Natural killer cell treated with Interleukin-12 subunit alpha and Interleukin-12 subunit beta and Interleukin-15 and Interleukin-18, amount 100 ng/mL, for 72 hours (primary cell): ENCODE measurements around the gene DNAH5. TPM values are rescaled to one million over a fixed set of nuclear protein-coding genes. Genes with fewer than 3 reads are reported as not detected.

Source experiments
- ATAC-seq, 2 donors: fragments of 150-1000 bp; cut with Tn5 transposase in 1 of 2; sonication (Bioruptor Pico), chemical (Tn5 transposase) in 1 of 2; 2 replicates each; pipeline ENCODE4 v1.10.0; 2021
- DNase-seq: peaks from one replicate; pipeline ENCODE4 v3.0.0; 2022; ENCODE audit warnings: low spot score
- H3K27ac Mint-ChIP-seq, 2 donors: 1 replicate in 1 of 2; 2 replicates in 1 of 2; pipeline ENCODE4 v1.8.0; 2022; ENCODE audit warnings: mixed read lengths in 2 of 2, mild to moderate bottlenecking in 1 of 2, moderate library complexity in 1 of 2
- H3K27me3 Mint-ChIP-seq, 2 donors: 1 replicate in 1 of 2; 2 replicates in 1 of 2; pipeline ENCODE4 v1.8.0; 2022; ENCODE audit warnings: mixed read lengths in 2 of 2
- H3K36me3 Mint-ChIP-seq: one replicate; pipeline ENCODE4 v1.8.0; 2022; ENCODE audit warnings: mixed read lengths
- H3K4me1 Mint-ChIP-seq, 2 donors: 1 replicate in 1 of 2; 2 replicates in 1 of 2; pipeline ENCODE4 v1.8.0; 2022; ENCODE audit warnings: low read depth in 2 of 2, mixed read lengths in 2 of 2, mild to moderate bottlenecking in 1 of 2
- H3K4me3 Mint-ChIP-seq: one replicate; pipeline ENCODE4 v1.8.0; 2022; ENCODE audit warnings: mixed read lengths
- H3K9me3 Mint-ChIP-seq: 2 replicates; pipeline ENCODE4 v1.8.0; 2022; ENCODE audit warnings: mixed read lengths
- total RNA-seq, 2 donors: library from RNA; stranded (reverse); gene quantifications; one replicate each; pipeline ENCODE4 v1.2.3, GENCODE V29; 2022

Gene DNAH5
- total RNA-seq, 2 donors from 2014 or later, result not detected

DNA sequence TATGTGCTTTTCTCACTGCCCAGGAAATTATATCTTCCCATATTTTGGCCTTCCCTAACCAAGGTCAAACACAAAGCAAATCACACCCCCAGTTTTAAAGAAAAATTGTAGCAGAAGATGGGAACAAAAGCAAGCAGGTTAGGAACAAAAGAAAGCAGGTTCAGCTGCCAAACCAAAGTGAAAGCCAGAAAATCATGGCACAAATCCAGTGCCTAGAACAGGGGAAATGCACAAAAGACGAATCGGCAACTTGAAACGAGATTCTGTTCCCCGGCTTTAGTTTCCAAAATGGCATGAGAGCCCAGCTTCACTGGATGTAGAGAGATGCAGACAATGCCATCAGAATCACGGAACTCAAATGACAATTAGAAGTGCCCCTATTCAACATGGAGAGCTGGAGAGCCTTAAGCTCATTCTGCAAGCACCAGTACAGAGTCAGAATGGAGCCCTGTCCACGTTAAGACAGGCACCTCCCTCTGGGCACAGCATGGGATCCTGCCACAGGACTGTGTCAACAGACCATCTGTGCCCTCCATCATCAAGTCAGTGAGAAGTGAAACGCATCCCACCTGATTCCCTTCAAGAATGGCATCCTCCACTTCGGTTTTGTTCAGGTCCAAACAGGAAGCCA is 13.8 kb downstream of the DNAH5 start:
- no peaks in the 10 kb centered on the region for H3K36me3 Mint-ChIP-seq

DNA sequence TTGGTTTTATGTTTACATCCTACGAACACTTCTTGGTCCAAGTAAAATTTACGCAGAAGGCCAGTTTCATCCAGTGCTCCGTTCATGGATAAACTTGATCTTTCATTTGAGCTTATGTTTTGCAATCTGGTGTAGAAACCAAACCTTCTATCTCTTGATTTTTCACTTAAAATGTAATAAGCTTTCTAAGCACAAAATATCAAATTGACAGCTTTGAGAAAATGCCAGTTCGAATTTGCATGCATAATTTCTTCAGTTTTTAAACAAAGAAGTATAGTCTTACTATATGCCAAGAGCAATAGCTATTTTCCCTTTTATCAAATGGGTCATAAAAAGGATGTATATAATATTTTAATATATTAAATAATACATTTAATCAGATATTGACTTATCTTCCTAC is 17.8 kb downstream of the DNAH5 start:
- peaks cover 3% of the 10 kb centered on the region for H3K9me3 Mint-ChIP-seq
- H3K36me3 Mint-ChIP-seq, result no peaks in the 10 kb centered on the region
- H3K27me3 Mint-ChIP-seq, result peaks cover 0 to under 1% of the 10 kb centered on the region in 2 donors
- ATAC-seq, result no peak
- no peak for DNase-seq
- H3K4me1 Mint-ChIP-seq, result no peaks in the 10 kb centered on the region
- no peak overlapping the region for H3K4me3 Mint-ChIP-seq
- H3K27ac Mint-ChIP-seq, result no peak overlapping the region

More for the DNA sequence above, 13.8 kb downstream of the DNAH5 start:
- DNase-seq (no peak), ATAC-seq (no peak)
- no peaks in the 10 kb centered on the region for H3K27me3 Mint-ChIP-seq
- no peaks in the 10 kb centered on the region for H3K4me1 Mint-ChIP-seq
- no peak overlapping the region for H3K4me3 Mint-ChIP-seq
- no peaks in the 10 kb centered on the region for H3K9me3 Mint-ChIP-seq
- no peak overlapping the region for H3K27ac Mint-ChIP-seq

DNA sequence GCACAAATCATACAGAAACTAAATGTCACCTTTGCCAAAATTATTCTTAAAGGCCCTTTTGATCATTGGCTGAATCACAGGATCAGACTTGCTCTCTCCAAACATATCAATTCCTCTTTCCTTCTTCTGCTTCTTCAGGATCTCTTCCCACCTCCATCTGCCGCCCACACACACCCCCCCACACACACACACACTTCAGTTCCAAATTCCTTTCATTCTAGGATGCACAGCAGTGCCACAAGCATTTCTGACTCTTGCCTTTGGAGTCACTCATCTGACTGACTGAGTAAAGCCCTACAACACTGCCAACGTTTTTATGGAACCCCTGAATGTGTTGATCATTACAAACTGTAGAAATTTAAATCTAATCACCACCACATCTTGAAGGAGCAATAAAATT is 22.9 kb downstream of the DNAH5 start:
- Mint-ChIP-seq H3K36me3 (no peaks in the 10 kb centered on the region), H3K9me3 (peaks cover 8% of the 10 kb centered on the region), H3K27me3 (peaks cover 0 to 5% of the 10 kb centered on the region in 2 donors), H3K4me1 (no peaks in the 10 kb centered on the region), H3K27ac (no peak overlapping the region), H3K4me3 (no peak overlapping the region)
- DNase-seq (no peak), ATAC-seq (no peak)

DNA sequence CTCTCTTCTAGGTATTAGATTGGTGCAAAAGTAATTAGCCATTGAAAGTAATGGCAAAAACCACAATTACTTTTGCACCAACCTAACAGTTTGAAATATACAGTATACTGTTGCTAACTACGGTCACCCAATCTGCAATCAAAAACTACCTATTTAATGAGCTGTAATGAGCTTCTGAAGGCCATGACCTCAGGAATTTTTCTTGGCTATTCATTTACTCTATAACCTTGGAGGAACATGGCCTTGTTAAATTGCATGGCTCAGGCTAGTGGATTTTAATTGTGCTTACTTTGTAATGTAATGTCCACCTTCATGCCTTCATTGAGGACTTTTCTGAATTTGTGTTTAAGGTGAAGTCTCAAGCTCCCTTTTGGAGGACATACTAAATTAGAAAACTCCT is 24.7 kb downstream of the DNAH5 start:
- ATAC-seq, result no peak
- Mint-ChIP-seq H3K27ac (no peak overlapping the region), H3K4me1 (no peaks in the 10 kb centered on the region), H3K27me3 (peaks cover 0 to 5% of the 10 kb centered on the region in 2 donors), H3K9me3 (peaks cover 5% of the 10 kb centered on the region), H3K4me3 (no peak overlapping the region), H3K36me3 (no peaks in the 10 kb centered on the region)
- no peak for DNase-seq

DNA sequence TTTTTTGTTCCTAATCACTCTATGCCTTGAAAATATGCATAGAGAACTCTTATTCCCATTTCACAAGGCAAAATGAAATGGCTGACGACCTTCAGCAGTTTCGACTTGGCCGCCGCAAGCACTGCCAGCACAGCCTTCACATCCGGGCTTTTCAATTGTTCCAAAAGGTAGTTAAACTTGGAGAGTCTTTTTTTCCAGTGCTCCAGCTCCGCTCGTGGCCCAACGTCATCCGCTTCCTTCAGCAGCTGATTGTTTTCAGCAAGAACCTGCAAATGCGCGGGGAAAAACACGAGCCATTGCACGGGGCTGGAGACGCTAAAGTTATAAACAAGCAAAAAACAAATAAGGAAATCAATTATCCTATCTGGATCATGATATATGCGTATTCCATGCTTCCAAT is 25.4 kb downstream of the DNAH5 start:
- ATAC-seq (no peak), DNase-seq (no peak)
- peaks cover 5% of the 10 kb centered on the region for H3K9me3 Mint-ChIP-seq
- H3K4me3 Mint-ChIP-seq, result no peak overlapping the region
- no peaks in the 10 kb centered on the region for H3K4me1 Mint-ChIP-seq
- peaks cover 0 to 5% of the 10 kb centered on the region in 2 donors for H3K27me3 Mint-ChIP-seq
- H3K27ac Mint-ChIP-seq, result no peak overlapping the region
- H3K36me3 Mint-ChIP-seq, result no peaks in the 10 kb centered on the region

DNA sequence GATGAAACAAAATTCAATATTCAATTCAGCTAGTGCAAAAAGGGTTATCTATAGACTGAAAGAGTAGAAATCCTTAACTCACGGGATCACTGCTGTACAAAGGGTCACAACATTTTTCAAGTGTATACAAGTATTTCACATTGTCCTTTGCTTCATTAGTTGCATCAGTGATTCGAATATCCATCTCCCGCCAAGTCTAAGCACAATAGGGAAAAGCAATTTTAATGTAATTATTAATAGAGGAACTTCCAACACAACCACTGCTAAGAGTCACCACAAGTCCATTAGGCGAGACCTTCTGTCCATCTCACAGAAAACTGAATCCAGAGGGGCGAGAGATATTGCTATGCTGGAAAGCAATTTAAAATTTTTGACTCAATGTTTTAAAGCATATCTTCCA is 27.4 kb downstream of the DNAH5 start:
- Mint-ChIP-seq H3K4me1 (no peaks in the 10 kb centered on the region), H3K27ac (no peak overlapping the region), H3K36me3 (no peaks in the 10 kb centered on the region), H3K4me3 (no peak overlapping the region), H3K9me3 (peaks cover 5% of the 10 kb centered on the region), H3K27me3 (peaks cover 0 to 5% of the 10 kb centered on the region in 2 donors)
- DNase-seq (no peak), ATAC-seq (no peak)

DNA sequence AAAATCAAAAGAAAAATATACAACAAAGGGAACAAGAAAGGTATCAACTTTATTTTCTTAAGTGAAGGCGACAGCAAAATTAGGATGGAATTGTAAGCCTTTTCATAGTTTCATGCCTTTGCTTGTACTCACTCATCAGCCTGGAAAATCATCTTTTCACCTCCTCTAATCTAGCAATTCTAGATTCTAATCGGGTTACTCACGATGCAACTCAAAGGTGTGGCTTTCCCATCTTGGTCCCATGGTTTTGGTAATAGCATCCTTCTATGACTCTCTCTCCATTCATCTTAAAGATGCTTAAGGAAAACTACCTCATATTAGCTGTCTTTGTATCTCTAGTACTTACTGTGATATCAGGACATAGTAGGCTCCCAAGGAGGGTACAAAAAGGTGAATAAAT is 30.5 kb downstream of the DNAH5 start:
- Mint-ChIP-seq H3K27me3 (no peaks in the 10 kb centered on the region), H3K4me3 (no peak overlapping the region), H3K9me3 (no peaks in the 10 kb centered on the region)

DNA sequence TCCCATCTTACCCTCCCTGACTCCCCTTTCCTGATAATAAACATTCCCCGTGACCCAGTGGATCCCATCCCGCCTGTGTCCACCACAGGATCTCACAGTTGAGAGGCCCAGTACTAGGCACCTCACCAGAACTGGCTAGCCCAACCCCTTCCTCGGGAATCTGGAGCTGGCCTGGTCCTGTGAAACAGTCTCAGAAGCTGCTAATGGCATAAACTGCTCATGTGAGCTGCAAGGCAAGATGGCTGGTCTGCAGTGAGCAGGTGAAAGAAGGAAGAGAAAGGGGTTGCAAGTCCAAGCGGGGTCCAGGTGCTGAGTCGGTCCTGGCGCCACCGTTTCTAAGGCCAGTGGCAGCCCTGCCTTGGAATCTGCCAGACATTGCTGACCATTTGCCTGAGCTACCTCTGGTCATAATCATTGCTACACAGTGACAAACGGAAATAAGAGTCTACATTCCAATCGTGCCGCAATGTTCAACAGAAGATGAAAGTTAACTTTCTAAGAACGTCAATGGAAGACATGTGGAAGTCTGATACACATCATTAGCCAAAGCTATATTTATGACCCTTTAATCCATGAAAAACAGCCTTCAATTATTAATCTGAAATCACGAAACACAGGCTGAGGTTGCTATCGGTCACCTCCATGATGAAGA is 33.7 kb downstream of the DNAH5 start:
- Mint-ChIP-seq H3K4me1 (no peaks in the 10 kb centered on the region), H3K9me3 (peaks cover 1% of the 10 kb centered on the region), H3K36me3 (no peaks in the 10 kb centered on the region), H3K4me3 (no peak overlapping the region), H3K27me3 (no peaks in the 10 kb centered on the region), H3K27ac (no peak overlapping the region)
- ATAC-seq (no peak), DNase-seq (no peak)

More for the DNA sequence above, 30.5 kb downstream of the DNAH5 start:
- DNase-seq, result no peak
- ATAC-seq, result no peak
- Mint-ChIP-seq H3K4me1 (no peaks in the 10 kb centered on the region), H3K27ac (no peak overlapping the region), H3K36me3 (no peaks in the 10 kb centered on the region)

DNA sequence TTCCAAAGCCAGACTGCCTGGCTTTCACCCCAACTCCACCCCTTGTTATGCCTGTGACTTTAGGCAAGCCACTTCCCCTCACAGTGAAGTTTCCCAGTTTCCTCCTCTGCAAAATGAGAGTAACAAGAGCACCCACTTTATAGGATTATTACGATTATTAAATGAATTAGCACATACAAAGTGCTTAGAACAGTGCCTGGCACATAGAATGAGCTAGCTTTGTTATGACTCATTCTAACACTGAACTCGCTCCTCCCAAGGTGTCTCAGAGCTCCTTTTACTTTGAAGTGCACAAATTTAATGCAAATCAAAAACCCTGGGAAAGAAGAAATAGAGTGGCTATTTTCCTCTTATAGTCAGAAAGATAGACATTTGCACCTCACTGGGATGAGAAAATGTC is 34.3 kb downstream of the DNAH5 start:
- Mint-ChIP-seq H3K4me3 (no peak overlapping the region), H3K27me3 (no peaks in the 10 kb centered on the region)
- no peak for ATAC-seq

DNA sequence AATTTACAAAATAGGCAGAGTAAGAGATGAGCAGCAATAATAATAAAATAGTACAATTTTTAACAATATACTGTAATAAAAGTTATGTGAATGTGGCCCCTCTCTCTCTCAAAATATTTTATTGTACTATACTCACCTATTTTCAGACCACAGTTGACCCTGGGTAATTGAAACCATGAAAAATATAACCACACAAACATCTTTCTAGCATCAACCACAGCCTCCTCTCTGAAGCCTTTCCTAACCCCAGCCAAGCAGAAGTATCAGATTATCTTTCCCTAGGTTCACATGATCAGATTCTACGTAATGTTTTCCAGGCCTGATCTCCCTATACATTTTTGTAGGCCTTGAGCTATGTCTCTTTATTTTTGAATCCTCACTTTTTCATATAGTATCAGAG is 35.2 kb downstream of the DNAH5 start:
- Mint-ChIP-seq H3K27ac (no peak overlapping the region), H3K9me3 (peaks cover 2% of the 10 kb centered on the region), H3K4me3 (no peak overlapping the region), H3K27me3 (no peaks in the 10 kb centered on the region), H3K36me3 (no peaks in the 10 kb centered on the region), H3K4me1 (no peaks in the 10 kb centered on the region)
- DNase-seq (no peak), ATAC-seq (no peak)

More for the DNA sequence above, 34.3 kb downstream of the DNAH5 start:
- Mint-ChIP-seq H3K4me1 (no peaks in the 10 kb centered on the region), H3K9me3 (peaks cover 2% of the 10 kb centered on the region), H3K27ac (no peak overlapping the region), H3K36me3 (no peaks in the 10 kb centered on the region)
- no peak for DNase-seq

DNA sequence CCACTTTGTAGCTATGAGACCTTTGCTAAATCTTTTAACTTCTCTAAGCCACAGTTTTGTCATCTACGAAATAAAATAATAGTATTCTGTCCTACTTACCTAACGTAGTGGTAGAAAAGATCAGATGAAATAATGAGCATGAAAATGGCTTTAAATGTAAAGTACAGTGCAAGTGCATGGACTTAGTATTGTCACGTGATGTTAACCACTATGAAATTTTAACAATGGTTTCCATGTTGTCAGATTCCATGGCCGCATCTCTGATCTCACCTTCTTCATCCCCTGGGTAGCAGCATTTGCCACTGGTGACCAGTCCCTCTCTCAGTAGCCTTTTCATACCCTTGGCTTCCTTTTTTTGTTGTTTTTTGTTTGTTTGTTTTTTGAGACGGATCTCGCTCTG is 45.9 kb downstream of the DNAH5 start:
- DNase-seq (no peak), ATAC-seq (no peak)
- peaks cover 0 to 2% of the 10 kb centered on the region in 2 donors for H3K27me3 Mint-ChIP-seq
- no peak overlapping the region for H3K4me3 Mint-ChIP-seq
- H3K27ac Mint-ChIP-seq, result no peak overlapping the region
- H3K4me1 Mint-ChIP-seq, result no peaks in the 10 kb centered on the region
- no peaks in the 10 kb centered on the region for H3K36me3 Mint-ChIP-seq
- H3K9me3 Mint-ChIP-seq, result peaks cover 6% of the 10 kb centered on the region

DNA sequence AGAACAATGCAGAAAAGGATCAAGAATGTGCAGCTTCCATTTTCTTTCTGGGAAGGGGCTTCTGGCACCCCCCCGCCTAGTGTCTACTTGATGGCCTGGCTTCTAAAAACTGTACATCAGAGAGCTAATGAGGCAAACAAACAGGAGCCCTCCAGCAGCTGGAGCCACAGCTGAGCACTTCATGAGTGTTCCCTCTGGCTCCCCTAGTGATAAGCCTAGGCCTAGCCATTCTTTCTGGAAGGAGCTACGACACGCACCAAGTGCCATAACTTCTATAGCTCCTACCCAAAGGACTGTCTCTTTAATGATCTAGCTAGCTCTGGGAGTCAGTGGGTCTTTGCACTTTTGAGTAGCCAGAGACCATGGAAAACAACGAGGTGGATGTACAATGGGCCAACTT is 66.1 kb downstream of the DNAH5 start:
- H3K4me1 Mint-ChIP-seq, result no peaks in the 10 kb centered on the region
- no peak for ATAC-seq
- H3K27me3 Mint-ChIP-seq, result no peaks in the 10 kb centered on the region
- peaks cover 6% of the 10 kb centered on the region for H3K36me3 Mint-ChIP-seq
- H3K9me3 Mint-ChIP-seq, result peaks cover 16% of the 10 kb centered on the region
- no peak for DNase-seq
- H3K27ac Mint-ChIP-seq, result no peak overlapping the region
- no peak overlapping the region for H3K4me3 Mint-ChIP-seq

DNA sequence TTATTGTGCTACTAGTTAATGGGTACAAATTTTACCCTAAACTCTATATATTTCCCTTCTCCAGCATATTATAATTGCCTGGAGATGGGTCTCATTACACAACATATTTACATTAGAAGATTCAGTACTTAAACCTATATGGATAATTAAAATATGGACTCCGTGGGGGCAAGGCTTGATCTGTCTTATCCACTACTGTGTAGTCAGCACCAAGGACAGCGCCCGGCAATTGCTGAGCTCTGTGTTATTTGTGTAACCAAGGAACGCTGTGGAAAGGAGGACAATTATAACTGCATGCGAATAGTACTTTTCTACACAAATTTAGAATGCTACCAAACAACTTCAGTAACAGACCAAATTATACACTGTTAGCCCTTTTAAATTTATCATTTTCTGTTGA is 77.7 kb downstream of the DNAH5 start:
- Mint-ChIP-seq H3K27me3 (no peaks in the 10 kb centered on the region), H3K4me1 (no peaks in the 10 kb centered on the region), H3K27ac (no peak overlapping the region), H3K9me3 (peaks cover 18% of the 10 kb centered on the region), H3K4me3 (no peak overlapping the region), H3K36me3 (no peaks in the 10 kb centered on the region)
- no peak for ATAC-seq
- no peak for DNase-seq

DNA sequence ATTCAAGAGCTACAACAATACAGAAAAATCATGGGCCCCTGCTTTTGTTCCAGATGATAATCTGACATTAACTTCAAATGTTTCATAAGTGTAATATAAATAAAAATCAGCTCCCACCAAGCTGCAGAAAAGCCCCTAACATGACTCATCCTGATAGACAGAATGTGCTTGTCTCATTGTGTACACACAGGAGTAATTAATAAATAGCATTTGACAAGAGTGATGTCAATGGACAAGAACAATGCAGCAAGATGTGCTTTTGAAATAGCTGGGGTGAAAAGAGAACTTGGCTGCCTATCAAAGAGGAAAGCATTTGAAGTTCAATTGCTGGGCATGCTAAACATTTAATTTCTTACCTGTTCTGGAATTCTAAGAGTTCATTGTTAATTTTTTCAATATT is 79.2 kb downstream of the DNAH5 start:
- Mint-ChIP-seq H3K27me3 (no peaks in the 10 kb centered on the region), H3K36me3 (no peaks in the 10 kb centered on the region), H3K27ac (no peak overlapping the region), H3K9me3 (peaks cover 17% of the 10 kb centered on the region), H3K4me3 (no peak overlapping the region), H3K4me1 (no peaks in the 10 kb centered on the region)
- ATAC-seq (no peak), DNase-seq (no peak)

DNA sequence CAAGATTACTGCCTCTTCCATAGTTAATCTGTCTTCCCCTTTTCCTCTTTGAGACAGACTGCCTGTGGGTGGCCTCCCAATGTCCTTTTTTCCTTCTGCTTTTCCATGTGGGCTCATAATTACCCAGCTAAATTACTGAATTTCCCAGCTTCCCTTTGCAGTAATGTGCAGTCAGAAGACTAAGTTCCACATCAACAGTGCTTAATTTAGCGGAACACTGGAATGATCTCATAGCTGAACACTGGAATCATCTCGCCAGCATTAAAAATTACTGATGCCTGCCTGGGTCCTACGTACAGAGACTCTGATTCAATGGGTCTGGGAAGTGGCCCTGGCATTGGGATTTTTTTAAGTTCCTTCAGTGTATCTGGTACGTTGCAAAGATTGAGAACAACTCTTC is 84.3 kb downstream of the DNAH5 start:
- no peak overlapping the region for H3K4me3 Mint-ChIP-seq
- peaks cover 30% of the 10 kb centered on the region for H3K9me3 Mint-ChIP-seq
- ATAC-seq (no peak), DNase-seq (no peak)
- no peaks in the 10 kb centered on the region for H3K4me1 Mint-ChIP-seq
- peaks cover 6% of the 10 kb centered on the region for H3K36me3 Mint-ChIP-seq
- no peaks in the 10 kb centered on the region for H3K27me3 Mint-ChIP-seq
- no peak overlapping the region for H3K27ac Mint-ChIP-seq
